ENCODE data around the gene GRK2. TPM values are rescaled to one million over a fixed set of nuclear protein-coding genes. Genes with fewer than 3 reads are reported as not detected.

GRK2 gene
- total RNA-seq, 4 donors from 2014 or later = 44.0 to 76.9 (median 64.8) TPM

DNA sequence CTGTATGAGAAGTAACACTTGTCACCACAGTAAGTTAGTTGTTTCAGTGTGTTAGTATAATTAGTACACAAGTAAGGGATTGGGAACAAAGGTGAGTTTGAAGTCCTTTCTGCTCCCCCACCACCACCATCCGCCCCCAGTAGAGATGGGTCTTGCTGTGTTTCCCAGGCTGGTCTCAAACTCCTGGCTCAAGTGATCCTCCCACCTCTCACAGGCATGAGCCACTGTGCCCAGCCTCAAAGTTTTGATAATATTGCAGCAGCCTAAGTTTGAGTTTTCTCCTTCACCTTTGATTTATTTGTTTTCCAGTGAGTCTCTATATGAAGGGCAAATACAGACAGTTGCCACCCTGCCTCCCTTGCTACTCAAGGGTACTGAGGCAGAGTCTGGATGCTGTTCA is 23.7 kb upstream of the GRK2 start:
- H3K4me3 ChIP-seq = peak overlapping the region in 1 of 2 donors; percentile 61

DNA sequence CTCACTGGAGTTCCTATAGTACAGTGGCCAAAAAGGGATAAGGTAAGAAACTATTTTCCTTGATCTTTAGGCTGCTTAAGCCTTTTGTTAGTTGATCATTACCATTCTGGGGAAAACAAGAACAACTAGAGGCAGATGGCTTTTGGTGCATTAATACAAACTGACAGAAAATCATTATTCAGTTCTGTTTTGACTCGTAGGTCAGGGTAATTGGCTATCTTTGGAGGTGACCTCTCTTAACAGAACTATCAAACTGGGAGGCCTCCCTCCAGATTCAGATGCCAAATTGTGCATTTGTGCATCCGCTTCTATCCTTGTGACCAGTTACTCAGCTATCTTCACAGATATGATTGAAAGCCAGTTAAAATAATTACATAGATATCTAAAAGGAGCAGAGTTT is 23.2 kb upstream of the GRK2 start:
- Histone ChIP-seq H3K36me3 (peaks cover 5 to 49% of the 10 kb centered on the region in 2 donors), H3K27me3 (no peaks in the 10 kb centered on the region), H3K27ac (peak overlapping the region in 2 of 4 donors; percentile 41 to 92), H3K9me3 (no peaks in the 10 kb centered on the region), H3K4me3 (peak overlapping the region in 1 of 2 donors; percentile 61), H3K4me1 (peaks cover 0 to 64% (median 27%) of the 10 kb centered on the region in 3 donors)
- TF ChIP-seq POLR2A (IDR thresholded peaks at IDR 0.05) (no peak), EP300 (IDR thresholded peaks at IDR 0.05) (no peak)
- 66 to 77% methylated on average over 2 of the region's 2 CpGs for WGBS, 2 donors (ENCODE audit: low coverage in 1 of 2)
- no peak for ATAC-seq

More for the DNA sequence above, 23.7 kb upstream of the GRK2 start:
- no peaks in the 10 kb centered on the region for H3K9me3 ChIP-seq
- no peak for ATAC-seq
- WGBS, 2 donors (ENCODE audit: low coverage in 1 of 2) = 57 to 64% methylated on average over 1 of the region's 1 CpG
- H3K36me3 ChIP-seq = peaks cover 4 to 44% of the 10 kb centered on the region in 2 donors
- TF ChIP-seq POLR2A (IDR thresholded peaks at IDR 0.05) (no peak), CTCF (IDR thresholded peaks at IDR 0.05) (no peak), EP300 (IDR thresholded peaks at IDR 0.05) (no peak), POLR2AphosphoS5 (IDR thresholded peaks at IDR 0.05) (no peak)
- no peaks in the 10 kb centered on the region for H3K27me3 ChIP-seq
- H3K27ac ChIP-seq = peak overlapping the region in 2 of 4 donors; percentile 41 to 92
- peaks cover 0 to 66% (median 27%) of the 10 kb centered on the region in 3 donors for H3K4me1 ChIP-seq

DNA sequence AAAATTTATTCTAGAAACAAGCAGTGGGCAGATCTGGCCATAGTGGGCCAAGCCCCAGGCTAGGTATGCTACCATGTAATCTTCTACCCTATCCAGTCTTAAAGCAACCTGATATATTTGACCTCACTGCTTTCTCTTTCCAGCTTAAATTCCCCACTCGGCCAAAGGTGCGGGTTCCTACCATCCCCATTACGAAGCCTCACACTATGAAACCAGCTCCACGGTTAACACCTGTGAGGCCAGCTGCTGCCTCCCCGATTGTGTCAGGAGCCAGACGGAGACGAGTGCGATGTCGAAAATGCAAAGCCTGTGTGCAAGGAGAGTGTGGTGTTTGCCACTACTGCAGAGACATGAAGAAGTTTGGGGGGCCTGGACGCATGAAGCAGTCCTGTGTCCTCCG is 21.2 kb upstream of the GRK2 start:
- Histone ChIP-seq H3K27ac (no peak overlapping the region), H3K36me3 (peaks cover 7 to 69% of the 10 kb centered on the region in 2 donors), H3K27me3 (no peaks in the 10 kb centered on the region), H3K4me1 (peaks cover 0 to 57% (median 15%) of the 10 kb centered on the region in 3 donors), H3K4me3 (no peak overlapping the region), H3K9me3 (no peaks in the 10 kb centered on the region)
- ATAC-seq = no peak
- no peak for TF ChIP-seq CTCF (IDR thresholded peaks at IDR 0.05)
- no peak for TF ChIP-seq EP300 (IDR thresholded peaks at IDR 0.05)
- TF ChIP-seq POLR2A (IDR thresholded peaks at IDR 0.05) = no peak
- TF ChIP-seq POLR2AphosphoS5 (IDR thresholded peaks at IDR 0.05) = no peak
- 84 to 92% methylated on average over 2 to 6 of the region's 11 CpGs for WGBS, 2 donors (ENCODE audit: low coverage in 1 of 2)

DNA sequence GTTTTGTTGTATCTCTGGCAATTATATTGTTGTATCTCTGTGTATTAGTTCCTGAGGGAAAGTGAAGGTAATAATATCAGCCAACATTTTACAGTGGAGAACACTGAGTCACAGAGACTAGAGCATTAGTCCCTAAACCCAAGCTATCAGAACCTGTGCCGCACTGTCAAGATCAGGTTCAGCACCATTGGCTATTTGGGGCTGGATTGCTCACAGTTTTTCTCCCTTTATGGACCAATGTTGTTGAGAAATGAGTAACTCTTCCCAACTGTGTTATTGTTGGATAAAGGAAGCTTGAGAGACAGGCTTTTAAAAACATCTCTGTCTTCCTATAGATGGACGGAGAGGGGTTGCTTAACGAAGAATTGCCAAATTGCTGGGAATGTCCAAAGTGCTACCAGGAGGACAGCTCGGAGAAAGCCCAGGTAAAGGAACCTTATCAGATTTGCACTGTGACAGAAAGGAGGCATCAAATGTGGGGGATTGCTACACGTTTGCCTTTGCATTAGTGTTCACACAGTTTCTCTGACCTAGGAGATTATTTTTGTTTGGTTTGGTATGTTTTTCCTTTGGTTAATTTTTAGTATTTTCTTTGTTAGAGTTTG is 18.2 kb upstream of the GRK2 start:
- WGBS, 2 donors (ENCODE audit: low coverage in 1 of 2) = 58 to 82% methylated on average over 4 to 5 of the region's 5 CpGs
- TF ChIP-seq POLR2A (IDR thresholded peaks at IDR 0.05) = no peak
- no peak for TF ChIP-seq POLR2AphosphoS5 (IDR thresholded peaks at IDR 0.05)
- TF ChIP-seq CTCF (IDR thresholded peaks at IDR 0.05) = no peak
- TF ChIP-seq EP300 (IDR thresholded peaks at IDR 0.05) = no peak
- Histone ChIP-seq H3K9me3 (no peaks in the 10 kb centered on the region), H3K27ac (no peak overlapping the region), H3K4me3 (no peak overlapping the region), H3K36me3 (peaks cover 7 to 99% of the 10 kb centered on the region in 2 donors), H3K27me3 (no peaks in the 10 kb centered on the region), H3K4me1 (peaks cover 0 to 30% (median 0%) of the 10 kb centered on the region in 3 donors)
- no peak for ATAC-seq

GRCh38 chr11:67248653-67249052 is 17.6 kb upstream of the GRK2 start:
- no peaks in the 10 kb centered on the region for H3K9me3 ChIP-seq
- peaks cover 12 to 99% of the 10 kb centered on the region in 2 donors for H3K36me3 ChIP-seq
- H3K4me3 ChIP-seq = no peak overlapping the region
- ATAC-seq = no peak
- H3K4me1 ChIP-seq = peaks cover 0 to 26% (median 0%) of the 10 kb centered on the region in 3 donors
- TF ChIP-seq EP300 (IDR thresholded peaks at IDR 0.05) = no peak
- TF ChIP-seq CTCF (IDR thresholded peaks at IDR 0.05) = no peak
- TF ChIP-seq POLR2A (IDR thresholded peaks at IDR 0.05) = no peak
- TF ChIP-seq POLR2AphosphoS5 (IDR thresholded peaks at IDR 0.05) = no peak
- peak overlapping the region in 2 of 4 donors; percentile 12 to 32 for H3K27ac ChIP-seq
- H3K27me3 ChIP-seq = no peaks in the 10 kb centered on the region
